Hematopoietic multipotent progenitor cell treated with erythropoietin and hydrocortisone succinate and interleukin-3 and kit ligand, for 17 days (in vitro differentiated cells): ENCODE data around the gene VAV3.

ENCODE experiments used
- DNase-seq: peaks from one replicate; pipeline ENCODE4 v3.0.0-alpha.2; 2015; ENCODE audit warnings: low spot score

VAV3 gene

GRCh38 chr1:107643766-107644165, 321.2 kb downstream of the VAV3 start:
- no peak for DNase-seq

GRCh38 chr1:107640207-107640606, 324.8 kb downstream of the VAV3 start:
- no peak for DNase-seq

- no peak for DNase-seq
Observed at GRCh38 chr1:107637101-107637500, 327.9 kb downstream of the VAV3 start.

GRCh38 chr1:107633596-107633995, 331.4 kb downstream of the VAV3 start:
- no peak for DNase-seq

- DNase-seq: no peak
Observed at GRCh38 chr1:107626073-107626796, 338.7 kb downstream of the VAV3 start.

- DNase-seq: no peak
Observed at GRCh38 chr1:107625405-107626029, 339.5 kb downstream of the VAV3 start.

- DNase-seq: no peak
Observed at GRCh38 chr1:107623431-107623830, 341.5 kb downstream of the VAV3 start.

GRCh38 chr1:107622966-107623365, 342.0 kb downstream of the VAV3 start:
- no peak for DNase-seq

- DNase-seq: no peak
Observed at GRCh38 chr1:107622535-107622934, 342.4 kb downstream of the VAV3 start.

- DNase-seq: no peak
Observed at GRCh38 chr1:107620753-107621152, 344.2 kb downstream of the VAV3 start.

- no peak for DNase-seq
Observed at GRCh38 chr1:107618539-107618938, 346.4 kb downstream of the VAV3 start.

- no peak for DNase-seq
Observed at GRCh38 chr1:107617921-107618320, 347.1 kb downstream of the VAV3 start.

GRCh38 chr1:107617456-107617855, 347.5 kb downstream of the VAV3 start:
- no peak for DNase-seq

GRCh38 chr1:107609808-107610207, 355.2 kb downstream of the VAV3 start:
- DNase-seq: no peak

- DNase-seq: no peak
Observed at GRCh38 chr1:107604825-107605224, 360.2 kb downstream of the VAV3 start.

GRCh38 chr1:107600607-107601160, 364.3 kb downstream of the VAV3 start:
- DNase-seq: no peak

GRCh38 chr1:107599220-107599619, 365.8 kb downstream of the VAV3 start:
- no peak for DNase-seq

GRCh38 chr1:107597290-107597689, 367.7 kb downstream of the VAV3 start:
- no peak for DNase-seq

- DNase-seq: no peak
Observed at GRCh38 chr1:107594536-107594935, 370.4 kb downstream of the VAV3 start.

- DNase-seq: no peak
Observed at GRCh38 chr1:107593501-107594209, 371.3 kb downstream of the VAV3 start.

GRCh38 chr1:107590900-107591622, 373.9 kb downstream of the VAV3 start:
- DNase-seq: no peak

- no peak for DNase-seq
Observed at GRCh38 chr1:107590087-107590486, 374.9 kb downstream of the VAV3 start.
